ENCODE data around the gene MRPL30.
"Not testable (repeated sequence)": the region's sequence is repeated elsewhere in the genome, so short reads cannot be mapped to it uniquely, and the experiment has no call there.

The MRPL30 gene

GRCh38 chr2:99184811-99185210 lies 3.8 kb downstream of the MRPL30 start:
- no peak for DNase-seq (ENCODE audit: low spot score)

GRCh38 chr2:99187011-99187410 lies 6.0 kb downstream of the MRPL30 start:
- DNase-seq (ENCODE audit: low spot score): no peak

- DNase-seq (ENCODE audit: low spot score): no peak
These were observed 7.4 kb downstream of the MRPL30 start for GRCh38 chr2:99188357-99188756.

- no peak for DNase-seq (ENCODE audit: low spot score)
These were observed 9.6 kb downstream of the MRPL30 start for GRCh38 chr2:99190548-99190947.

GRCh38 chr2:99192364-99192763 lies 11.4 kb downstream of the MRPL30 start:
- DNase-seq (ENCODE audit: low spot score): not testable (repeated sequence)

- DNase-seq (ENCODE audit: low spot score): no peak
These were observed 17.3 kb downstream of the MRPL30 start for GRCh38 chr2:99198103-99198841.

GRCh38 chr2:99200076-99200800 lies 19.3 kb downstream of the MRPL30 start:
- DNase-seq (ENCODE audit: low spot score): no peak

GRCh38 chr2:99201959-99202678 lies 21.1 kb downstream of the MRPL30 start:
- no peak for DNase-seq (ENCODE audit: low spot score)

GRCh38 chr2:99205491-99205890 lies 24.5 kb downstream of the MRPL30 start:
- DNase-seq (ENCODE audit: low spot score): no peak

- DNase-seq (ENCODE audit: low spot score): no peak
These were observed 35.1 kb downstream of the MRPL30 start for GRCh38 chr2:99216096-99216495.

- no peak for DNase-seq (ENCODE audit: low spot score)
These were observed 37.0 kb downstream of the MRPL30 start for GRCh38 chr2:99217929-99218501.

- DNase-seq (ENCODE audit: low spot score): not testable (repeated sequence)
These were observed 52.2 kb downstream of the MRPL30 start for GRCh38 chr2:99233177-99233576.

- no peak for DNase-seq (ENCODE audit: low spot score)
These were observed 57.6 kb downstream of the MRPL30 start for GRCh38 chr2:99238599-99238998.

GRCh38 chr2:99240431-99240830 lies 59.4 kb downstream of the MRPL30 start:
- no peak for DNase-seq (ENCODE audit: low spot score)

- DNase-seq (ENCODE audit: low spot score): no peak
These were observed 61.2 kb downstream of the MRPL30 start for GRCh38 chr2:99242151-99242550.

All from kidney capillary endothelial cell (primary cell).